Measurements from ENCODE around the gene IL36B.

The IL36B gene

GRCh38 chr2:113076954-113077669, 24.4 kb upstream of the IL36B start:
- no peak for TF ChIP-seq CTCF (IDR thresholded peaks at IDR 0.05; ENCODE audit: insufficient read depth, low read depth, low read length, missing control alignments)
- DNase-seq (ENCODE audit: low read depth): no peak
- no peak overlapping the region for H3K4me3 ChIP-seq (ENCODE audit: low read depth, low read length)

DNA sequence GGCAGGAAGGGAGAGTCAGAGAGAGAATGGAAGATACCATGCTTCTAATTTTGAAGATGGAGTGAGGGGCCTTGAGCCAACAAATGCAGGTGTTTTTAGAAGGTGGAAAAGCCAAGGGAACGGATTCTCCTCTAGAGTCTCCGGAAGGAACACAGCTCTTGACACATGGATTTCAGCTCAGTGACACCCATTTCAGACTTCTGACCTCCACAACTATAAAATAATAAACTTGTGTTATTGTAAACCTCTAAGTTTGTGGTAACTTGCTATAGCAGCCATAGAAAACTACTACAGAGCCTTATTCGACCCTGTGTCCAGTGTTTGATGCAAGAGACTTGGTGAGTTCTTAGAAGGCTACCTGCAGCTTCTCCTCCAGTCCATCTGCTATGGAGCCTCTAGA, 22.9 kb upstream of the IL36B start:
- no peak for TF ChIP-seq CTCF (IDR thresholded peaks at IDR 0.05; ENCODE audit: insufficient read depth, low read depth, low read length, missing control alignments)
- H3K4me3 ChIP-seq (ENCODE audit: low read depth, low read length): no peak overlapping the region
- no peak for DNase-seq (ENCODE audit: low read depth)

DNA sequence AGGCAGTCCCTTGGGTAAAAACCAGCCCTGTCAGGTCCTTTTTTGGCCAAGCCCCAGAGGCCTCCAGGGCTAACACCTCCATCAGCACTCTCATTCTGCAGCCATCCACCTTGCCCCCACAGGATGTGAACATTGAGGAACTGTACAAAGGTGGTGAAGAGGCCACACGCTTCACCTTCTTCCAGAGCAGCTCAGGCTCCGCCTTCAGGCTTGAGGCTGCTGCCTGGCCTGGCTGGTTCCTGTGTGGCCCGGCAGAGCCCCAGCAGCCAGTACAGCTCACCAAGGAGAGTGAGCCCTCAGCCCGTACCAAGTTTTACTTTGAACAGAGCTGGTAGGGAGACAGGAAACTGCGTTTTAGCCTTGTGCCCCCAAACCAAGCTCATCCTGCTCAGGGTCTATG, 22.4 kb upstream of the IL36B start:
- no peak overlapping the region for H3K4me3 ChIP-seq (ENCODE audit: low read depth, low read length)
- TF ChIP-seq CTCF (IDR thresholded peaks at IDR 0.05; ENCODE audit: insufficient read depth, low read depth, low read length, missing control alignments): no peak

DNA sequence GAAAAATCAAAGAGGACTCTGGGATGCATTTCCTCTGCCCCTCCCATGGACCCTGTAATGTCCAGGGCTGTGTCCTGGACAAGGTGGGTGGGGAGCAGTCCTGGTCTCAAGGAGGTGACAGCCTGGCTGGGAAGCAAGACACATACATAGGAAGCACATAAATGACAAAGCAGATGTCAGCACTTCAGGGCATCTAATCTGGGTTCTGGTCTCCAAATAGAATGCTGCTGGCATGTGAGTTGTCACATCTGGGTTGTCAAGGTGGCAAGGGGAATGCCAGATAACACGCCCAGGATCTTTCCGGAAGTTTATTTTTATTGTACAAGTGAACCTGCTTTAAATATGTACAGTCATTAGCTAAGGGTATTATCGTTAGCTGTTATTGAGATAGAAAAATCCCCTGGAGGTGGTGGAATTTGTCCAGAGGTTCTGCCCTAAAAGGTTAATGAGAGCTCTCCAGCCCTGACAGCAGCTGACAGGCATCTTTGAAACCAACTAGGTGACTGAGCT, 20.7 kb upstream of the IL36B start:
- no peak overlapping the region for H3K4me3 ChIP-seq (ENCODE audit: low read depth, low read length)
- TF ChIP-seq CTCF (IDR thresholded peaks at IDR 0.05; ENCODE audit: insufficient read depth, low read depth, low read length, missing control alignments): no peak
- DNase-seq (ENCODE audit: low read depth): peak; percentile 35

More for the DNA sequence above, 22.4 kb upstream of the IL36B start:
- peak; percentile 5 for DNase-seq (ENCODE audit: low read depth)

GRCh38 chr2:113072584-113072983, 19.9 kb upstream of the IL36B start:
- H3K4me3 ChIP-seq (ENCODE audit: low read depth, low read length): no peak overlapping the region
- DNase-seq (ENCODE audit: low read depth): no peak
- no peak for TF ChIP-seq CTCF (IDR thresholded peaks at IDR 0.05; ENCODE audit: insufficient read depth, low read depth, low read length, missing control alignments)

DNA sequence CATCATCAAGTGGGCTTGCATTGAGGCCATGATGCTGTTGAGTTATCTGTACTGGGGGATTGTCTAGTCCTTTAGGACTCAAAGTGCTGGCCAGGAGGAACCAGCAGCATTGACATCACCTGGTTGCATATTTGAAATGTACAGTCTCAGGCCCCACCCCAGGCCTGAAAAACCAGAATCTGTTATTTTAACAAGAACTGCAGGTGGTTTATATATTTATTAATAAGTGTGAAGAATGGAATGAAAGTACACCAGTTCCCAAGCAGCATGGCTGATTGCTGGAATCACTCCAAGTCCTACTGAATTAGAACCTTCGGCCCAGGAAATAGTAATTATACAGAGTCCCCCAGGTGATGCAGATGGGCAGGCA, 17.9 kb upstream of the IL36B start:
- no peak for DNase-seq (ENCODE audit: low read depth)
- no peak overlapping the region for H3K4me3 ChIP-seq (ENCODE audit: low read depth, low read length)
- no peak for TF ChIP-seq CTCF (IDR thresholded peaks at IDR 0.05; ENCODE audit: insufficient read depth, low read depth, low read length, missing control alignments)

All from GM12865 (cell line).